Measurements from ENCODE around the gene NHLH1.
"Not testable (repeated sequence)": the region's sequence is repeated elsewhere in the genome, so short reads cannot be mapped to it uniquely, and the experiment has no call there.

NHLH1 gene

DNA sequence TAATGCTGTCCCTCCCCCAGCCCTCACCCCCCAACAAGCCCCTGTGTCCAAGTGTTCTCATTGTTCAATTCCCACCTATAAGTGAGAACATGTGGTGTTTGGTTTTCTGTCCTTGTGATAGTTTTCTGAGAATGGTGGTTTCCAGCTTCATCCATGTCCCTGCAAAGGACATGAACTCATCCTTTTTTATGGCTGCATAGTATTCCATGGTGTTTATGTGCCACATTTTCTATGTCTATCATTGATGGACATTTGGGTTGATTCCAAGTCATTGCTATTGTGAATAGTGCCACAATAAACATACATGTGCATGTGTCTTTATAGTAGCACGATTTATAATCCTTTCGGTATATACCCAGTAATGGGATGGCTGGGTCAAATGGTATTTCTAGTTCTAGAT, 17.9 kb downstream of the NHLH1 start:
- not testable (repeated sequence) for DNase-seq

DNA sequence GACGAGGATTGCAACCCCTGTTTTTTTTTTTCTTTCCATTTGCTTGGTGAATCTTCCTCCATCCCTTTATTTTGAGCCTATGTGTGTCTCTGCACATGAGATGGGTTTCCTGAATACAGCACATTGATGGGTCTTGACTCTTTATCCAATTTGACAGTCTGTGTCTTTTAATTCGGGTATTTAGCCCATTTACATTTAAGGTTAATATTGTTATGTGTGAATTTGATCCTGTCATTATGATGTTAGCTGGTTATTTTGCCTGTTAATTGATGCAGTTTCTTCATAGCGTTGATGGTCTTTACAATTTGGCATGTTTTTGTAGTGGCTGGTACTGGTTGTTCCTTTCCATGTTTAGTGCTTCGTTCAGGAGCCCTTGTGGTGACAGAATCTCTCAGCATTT, 21.5 kb downstream of the NHLH1 start:
- not testable (repeated sequence) for DNase-seq

GRCh38 chr1:160394673-160395072, 27.8 kb downstream of the NHLH1 start:
- no peak for DNase-seq

DNA sequence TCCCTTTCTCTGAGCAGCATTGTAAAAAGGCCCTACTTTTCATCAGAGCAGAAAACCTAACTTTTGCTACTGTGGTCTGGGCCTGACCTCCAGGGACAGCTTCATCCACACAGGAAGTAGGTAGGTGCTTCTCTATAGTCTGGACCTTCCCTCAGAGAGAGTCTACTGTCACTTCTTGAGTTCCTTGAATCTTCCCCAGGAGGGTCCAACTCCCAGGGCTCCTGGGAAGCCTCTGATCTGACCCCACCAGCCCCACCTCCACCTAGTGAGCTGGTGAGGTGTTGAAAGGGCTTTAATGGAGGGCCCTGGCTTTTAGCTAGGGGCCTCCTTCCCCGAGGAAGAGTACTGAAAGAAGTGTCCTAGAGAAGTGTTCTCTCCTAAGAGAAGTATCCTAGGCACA, 30.8 kb downstream of the NHLH1 start:
- DNase-seq: no peak

- no peak for DNase-seq
Measured at GRCh38 chr1:160398823-160399222, 32.0 kb downstream of the NHLH1 start.

DNA sequence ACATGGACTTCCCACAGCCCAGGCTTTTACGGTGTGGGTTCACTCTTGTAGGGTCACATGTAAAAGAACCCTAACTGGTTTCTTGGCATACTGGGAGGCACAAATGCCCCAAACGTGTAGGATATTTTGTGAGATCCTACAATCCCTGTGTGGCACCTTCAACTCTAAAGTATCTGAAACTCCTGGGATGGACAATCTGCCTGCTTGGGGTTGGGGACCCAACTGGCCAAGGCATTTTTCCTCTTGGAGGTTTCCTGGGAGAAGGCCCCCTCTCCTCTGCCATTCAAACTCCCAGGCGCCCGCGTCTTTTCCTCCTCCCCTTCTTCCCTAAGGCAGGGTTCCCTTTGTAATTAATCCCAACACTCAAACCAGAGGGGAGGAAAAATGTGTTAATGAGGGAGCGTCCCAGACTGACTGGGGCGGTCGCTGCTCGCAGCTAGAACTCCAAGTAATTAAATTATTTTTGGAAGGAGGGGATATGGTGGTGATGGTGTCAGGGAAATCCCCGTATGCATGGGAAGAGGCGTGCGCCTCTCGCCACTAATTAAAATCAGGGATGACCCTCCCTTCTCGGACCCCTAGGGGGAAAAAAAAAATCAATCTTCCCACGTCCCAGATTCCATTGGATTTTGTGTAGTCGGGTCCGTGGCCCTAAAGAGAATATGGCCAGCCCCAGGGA, 32.8 kb downstream of the NHLH1 start:
- DNase-seq: no peak

GRCh38 chr1:160400223-160400645, 33.4 kb downstream of the NHLH1 start, which contains the start of gene VANGL2:
Gene VANGL2, plus strand, starts transcription at chr1:160400564. Its CDS starts 15,274 bp downstream, at chr1:160415838.
- DNase-seq: no peak

DNA sequence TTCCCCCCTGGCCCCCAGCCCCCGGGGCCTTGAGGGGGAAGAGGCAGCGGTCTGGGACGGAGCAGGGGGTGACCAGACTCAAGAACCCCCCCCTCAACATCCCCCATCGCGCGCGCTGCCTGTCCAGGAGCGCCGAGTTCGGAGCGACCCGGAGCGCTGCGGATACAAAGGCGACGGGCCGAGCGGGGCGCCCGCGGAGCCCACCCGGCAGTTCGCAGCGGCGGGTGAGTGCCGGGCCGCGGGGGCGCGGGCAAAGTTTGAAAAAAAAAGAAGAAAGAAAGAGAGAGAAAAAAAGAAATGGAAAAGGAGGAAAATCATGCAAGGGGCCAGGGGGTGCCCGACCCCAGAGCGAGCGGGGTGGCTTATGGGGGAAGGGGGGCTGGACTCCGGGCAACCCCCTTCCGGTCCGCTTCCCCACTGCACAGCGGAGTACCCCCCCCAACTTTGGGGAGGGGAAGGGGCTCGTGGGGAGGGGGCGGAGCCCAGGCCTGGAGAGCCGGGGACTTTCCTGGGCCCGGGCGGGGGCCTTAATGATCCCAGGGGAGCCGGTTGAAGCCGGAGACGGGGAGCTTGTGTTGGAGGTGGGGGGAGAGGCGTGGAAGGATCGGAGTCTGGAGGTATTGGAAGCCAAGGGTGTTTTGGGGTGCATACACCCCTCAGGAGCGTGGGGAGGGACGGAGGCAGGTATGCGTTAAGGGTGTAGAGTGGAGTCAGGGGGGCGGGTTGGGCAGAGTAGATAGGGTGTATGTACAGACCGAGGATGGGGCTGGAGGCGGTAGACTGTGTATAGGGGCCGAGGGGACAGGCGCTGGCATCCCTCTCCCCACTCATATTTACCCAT, 34.0 kb downstream of the NHLH1 start:
- DNase-seq: no peak

GRCh38 chr1:160401487-160401805, 34.6 kb downstream of the NHLH1 start:
- DNase-seq: no peak

- DNase-seq: no peak
Measured at GRCh38 chr1:160402001-160402795, 35.3 kb downstream of the NHLH1 start.

DNA sequence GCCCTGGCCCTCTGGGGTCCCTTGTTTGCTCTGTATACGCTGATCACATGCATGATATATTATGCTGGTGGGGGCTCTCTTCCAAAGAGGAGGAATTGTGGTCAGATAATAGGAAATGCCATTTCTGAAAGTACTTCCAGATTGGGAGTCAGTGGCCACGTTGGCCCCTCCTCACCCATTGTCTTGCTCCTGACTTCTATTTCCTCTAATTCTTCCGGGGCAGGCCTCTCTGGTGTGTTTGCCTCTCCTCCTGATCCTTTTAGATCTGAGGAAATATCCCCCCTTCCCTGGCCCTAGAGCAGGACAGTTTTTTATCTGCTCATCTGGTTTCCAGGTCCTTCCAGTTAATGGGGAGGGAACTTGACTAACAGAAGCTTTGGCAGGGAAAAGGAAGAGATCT, 36.4 kb downstream of the NHLH1 start:
- DNase-seq: no peak

GRCh38 chr1:160404094-160404493, 37.2 kb downstream of the NHLH1 start:
- DNase-seq: no peak

DNA sequence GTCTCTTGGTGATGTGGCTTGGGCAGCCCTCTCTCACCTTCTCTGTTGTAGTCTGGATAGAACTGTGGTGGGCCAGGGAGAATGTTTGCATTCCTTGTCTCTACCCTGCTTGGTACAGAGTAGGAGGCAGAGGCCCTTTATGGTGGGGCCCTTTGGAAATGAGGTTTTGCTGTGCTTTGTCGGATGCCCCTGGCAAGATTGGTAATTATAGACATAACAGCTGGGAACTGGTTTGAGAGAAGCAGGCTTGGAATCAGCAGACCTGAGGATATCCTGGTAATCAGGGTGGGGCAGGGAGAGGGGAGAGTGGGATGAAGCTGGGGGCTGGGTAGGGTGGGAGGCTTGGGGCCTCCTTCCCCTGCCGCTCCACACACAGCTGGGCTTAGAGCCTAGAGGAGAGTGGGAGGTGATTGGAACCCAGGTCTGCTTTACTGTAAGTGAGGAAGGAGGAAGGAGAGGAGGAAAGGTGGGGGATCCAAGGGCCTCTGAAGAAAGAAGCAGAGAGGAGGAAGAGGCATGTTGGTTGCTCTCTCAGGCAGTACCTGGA, 38.5 kb downstream of the NHLH1 start:
- no peak for DNase-seq

DNA sequence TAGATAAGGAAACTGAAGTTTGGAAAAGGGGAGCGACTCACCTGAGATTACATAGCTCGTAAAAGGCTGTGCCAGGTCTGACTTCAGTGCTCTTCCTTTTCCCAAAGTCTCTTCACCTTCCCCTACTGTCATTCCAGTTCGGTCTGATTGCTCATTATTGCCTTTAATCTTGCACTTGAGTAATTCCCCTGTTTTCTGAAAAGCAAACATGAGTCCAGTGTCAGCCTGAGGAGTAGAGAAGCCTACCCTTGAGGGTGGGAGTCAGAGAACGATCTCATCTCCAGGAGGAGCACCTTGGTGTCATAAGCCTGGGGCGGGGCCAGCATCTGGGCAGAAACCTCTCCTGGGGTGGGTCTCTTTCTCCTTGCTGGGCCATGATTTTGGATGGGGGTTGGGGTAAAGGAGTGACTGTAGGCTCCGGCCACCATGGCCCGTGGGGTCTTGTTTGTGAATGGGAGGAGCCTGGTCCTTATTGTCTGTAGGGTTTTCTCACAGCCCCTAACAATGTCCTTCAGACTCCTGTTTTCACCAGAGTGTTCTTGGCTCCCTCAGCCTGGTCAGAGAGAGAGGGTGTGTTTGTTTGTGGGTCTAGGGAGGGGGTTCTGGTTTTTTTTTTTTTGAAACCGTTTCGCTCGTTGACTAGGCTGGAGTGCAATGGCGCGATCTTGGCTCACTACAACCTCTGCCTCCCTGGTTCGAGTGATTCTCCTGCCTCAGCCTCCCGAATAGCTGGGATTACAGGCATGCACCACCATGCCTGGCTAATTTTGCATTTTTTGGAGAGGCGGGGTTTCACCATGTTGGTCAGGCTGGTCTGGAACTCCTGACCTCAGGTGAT, 39.5 kb downstream of the NHLH1 start:
- DNase-seq: no peak

DNA sequence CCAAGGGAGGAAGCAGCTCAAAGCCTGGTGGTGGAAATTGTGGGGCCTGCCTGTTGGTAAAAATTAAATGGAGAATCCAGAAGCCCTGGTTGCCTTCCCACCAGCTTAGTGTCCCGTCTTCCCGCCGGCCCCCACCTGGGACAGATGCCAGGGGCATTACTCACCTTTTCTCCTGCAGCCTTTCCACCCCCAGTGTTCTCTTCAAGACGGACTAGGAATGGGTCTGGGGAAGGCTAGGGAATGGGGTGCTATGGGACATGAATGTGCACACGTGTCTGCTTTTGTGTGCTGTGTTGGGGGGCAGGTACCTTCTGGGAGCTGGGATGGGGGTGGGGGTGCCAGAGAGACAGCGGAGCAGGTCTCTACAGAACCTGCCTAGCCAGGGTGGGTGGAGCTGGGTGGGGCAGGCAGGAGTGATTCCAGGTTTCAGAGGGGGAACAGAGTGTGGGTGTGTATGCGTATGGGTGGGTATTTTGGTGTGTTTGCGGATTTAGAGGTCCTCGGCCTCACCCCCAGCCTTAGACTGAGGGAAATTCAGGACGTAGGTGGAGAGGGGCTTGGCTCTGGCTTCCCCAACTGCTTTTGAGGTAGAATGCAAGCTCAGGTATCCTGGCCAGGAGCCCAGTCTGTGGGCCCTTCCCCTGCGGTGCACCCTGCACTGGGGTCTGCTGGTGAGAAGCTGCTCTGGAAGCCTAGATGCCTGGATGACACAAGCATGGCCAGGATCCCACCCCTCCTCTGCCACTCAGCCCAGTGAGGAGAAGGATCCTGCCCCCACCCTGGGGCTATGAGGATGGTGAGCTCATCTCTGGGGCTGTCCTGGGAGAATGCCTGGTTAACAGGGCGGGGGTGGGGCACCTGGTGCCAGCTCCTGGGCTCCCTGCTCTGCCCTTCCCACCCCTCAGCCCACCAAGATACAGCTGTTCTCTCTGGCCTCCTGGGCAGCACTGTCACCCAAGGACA, 41.2 kb downstream of the NHLH1 start:
- DNase-seq: no peak

DNA sequence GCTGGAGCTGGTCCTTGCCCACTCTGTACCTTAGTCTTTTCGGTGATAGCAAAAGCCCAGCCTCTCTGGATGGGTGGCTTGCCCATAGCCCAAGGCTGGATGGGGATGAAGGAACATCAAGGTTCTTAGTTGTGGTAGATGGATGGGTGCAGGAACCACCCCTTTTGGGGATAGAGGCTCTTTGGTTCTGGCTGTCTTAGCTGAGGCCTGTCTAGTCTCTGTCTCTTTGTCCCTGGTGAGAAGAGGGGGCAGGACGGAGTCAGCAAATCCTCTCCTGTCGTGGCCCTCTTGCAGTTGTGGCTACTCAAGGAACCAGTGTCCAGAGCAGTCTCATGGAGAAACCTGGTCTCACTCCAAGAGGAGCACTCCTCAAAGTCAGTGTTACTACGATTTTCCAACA, 42.0 kb downstream of the NHLH1 start:
- no peak for DNase-seq

GRCh38 chr1:160409486-160409885, 42.6 kb downstream of the NHLH1 start:
- DNase-seq: no peak

- no peak for DNase-seq
Measured at GRCh38 chr1:160410406-160411005, 43.6 kb downstream of the NHLH1 start.

DNA sequence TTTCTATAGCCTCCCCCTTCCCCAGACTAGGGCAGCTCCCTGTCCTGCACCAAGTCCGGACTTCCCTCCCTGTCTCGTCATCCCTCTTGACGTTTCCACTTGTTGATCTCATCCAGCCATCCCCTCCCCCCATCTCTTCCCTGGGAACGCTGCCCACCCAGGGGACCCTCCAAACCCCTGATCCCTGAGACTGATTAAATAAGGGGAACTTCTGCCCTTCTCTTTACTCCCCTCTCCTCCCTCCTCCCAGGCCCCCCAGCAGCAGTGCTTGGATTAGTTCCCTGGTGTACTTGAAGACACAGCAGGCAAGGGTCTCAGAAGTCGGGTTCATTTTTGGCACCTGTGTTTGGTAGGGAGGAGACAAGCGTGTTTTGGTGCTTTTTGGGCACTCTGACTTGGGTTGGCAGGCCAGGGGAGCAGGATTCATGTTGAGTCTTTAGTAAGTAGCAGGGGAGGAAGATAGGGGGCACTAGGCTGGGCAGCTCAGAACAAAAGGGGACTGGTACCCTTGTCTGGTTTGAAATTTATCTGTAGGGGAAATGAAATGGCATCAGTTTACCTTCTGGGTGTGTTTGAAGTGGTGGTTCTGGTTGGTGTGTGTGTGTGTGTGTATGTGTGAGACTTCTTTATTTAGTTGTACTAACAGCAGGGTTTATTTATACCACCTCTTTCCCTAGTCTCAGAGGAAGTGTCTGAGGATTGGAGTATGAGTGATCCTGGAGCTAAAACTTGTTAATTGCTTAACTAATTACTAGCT, 44.6 kb downstream of the NHLH1 start:
- no peak for DNase-seq

DNA sequence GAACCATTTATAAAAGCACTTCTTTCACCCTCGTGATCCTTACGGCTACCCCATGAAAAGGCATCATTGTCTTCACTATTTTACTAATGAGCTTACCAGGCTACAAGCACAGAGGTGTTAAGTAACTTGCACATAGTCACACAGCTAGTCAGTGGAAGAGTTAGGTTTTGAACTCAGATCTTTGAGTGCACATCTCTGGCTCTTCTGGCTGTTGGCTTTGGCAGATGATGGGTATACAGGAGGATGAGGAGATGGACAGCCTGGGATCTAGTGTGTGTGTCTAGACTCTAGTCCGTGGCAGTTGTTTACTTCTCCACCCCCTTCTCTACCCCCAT, 45.1 kb downstream of the NHLH1 start:
- DNase-seq: no peak

Data from cortex of kidney (tissue), 1 donor.